ENCODE measurements around the gene MLIP. TPM values are rescaled to one million over a fixed set of nuclear protein-coding genes. Genes with fewer than 3 reads are reported as not detected.

Gene MLIP
- total RNA-seq, 2 donors from 2014 or later, result 234 to 248 TPM

GRCh38 chr6:54094786-54095185 is 16.5 kb upstream of the MLIP start:
- ATAC-seq, result no peak
- intact Hi-C loops (cut with DNase I), result no loop called here
- DNase-seq, result no peak

DNA sequence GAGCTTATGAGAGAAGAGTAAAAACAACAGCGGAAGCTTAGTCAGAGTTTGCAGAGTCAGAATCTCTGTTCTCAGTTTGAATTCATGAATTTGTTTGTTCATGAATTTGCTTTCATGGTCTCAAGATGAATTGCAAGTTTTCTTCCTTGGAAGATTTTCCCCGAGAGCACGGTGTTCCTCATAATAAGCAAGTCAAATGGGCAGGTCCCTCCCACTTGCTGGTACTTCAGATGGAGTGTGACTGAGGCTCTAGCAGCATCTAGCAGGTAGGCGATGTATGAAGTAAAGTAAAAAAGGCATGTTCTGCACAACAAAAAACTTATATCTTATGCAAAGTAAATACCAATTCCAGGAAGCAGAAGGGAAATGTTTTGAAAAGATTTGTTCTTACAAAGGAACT is 15.5 kb upstream of the MLIP start:
- ATAC-seq, result no peak
- intact Hi-C loops (cut with DNase I), result no loop called here
- no peak for DNase-seq

DNA sequence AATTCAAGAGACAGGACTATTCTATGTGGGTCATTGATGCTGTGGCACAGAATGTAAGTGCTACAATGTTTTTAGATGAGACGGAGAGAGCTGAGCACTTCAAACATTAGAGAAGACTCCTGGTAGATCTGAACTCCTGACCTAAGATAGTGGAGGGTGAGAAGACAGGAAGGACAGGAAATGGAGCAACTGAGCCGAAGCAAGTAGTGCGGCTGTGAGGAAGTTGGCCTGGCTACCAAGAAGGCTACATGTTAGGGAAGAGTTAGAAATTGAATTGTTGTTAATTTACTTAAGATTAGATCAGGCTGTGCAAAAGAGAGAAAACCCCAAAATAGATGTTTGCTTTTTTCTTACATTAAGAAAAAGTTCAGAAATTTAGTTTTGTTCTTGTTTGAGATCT is 14.4 kb upstream of the MLIP start:
- intact Hi-C loops (cut with DNase I), result no loop called here
- no peak for DNase-seq
- ATAC-seq, result no peak

GRCh38 chr6:54097753-54098152 is 13.5 kb upstream of the MLIP start:
- DNase-seq (no peak), ATAC-seq (no peak)
- intact Hi-C loops (cut with DNase I), result no loop called here

GRCh38 chr6:54098450-54099044 is 12.7 kb upstream of the MLIP start:
- intact Hi-C loops (cut with DNase I), result no loop called here
- ATAC-seq, result no peak
- no peak for DNase-seq

- intact Hi-C loops (cut with DNase I), result no loop called here
- ATAC-seq (no peak), DNase-seq (no peak)
These were observed 12.0 kb upstream of the MLIP start for GRCh38 chr6:54099225-54099624.

DNA sequence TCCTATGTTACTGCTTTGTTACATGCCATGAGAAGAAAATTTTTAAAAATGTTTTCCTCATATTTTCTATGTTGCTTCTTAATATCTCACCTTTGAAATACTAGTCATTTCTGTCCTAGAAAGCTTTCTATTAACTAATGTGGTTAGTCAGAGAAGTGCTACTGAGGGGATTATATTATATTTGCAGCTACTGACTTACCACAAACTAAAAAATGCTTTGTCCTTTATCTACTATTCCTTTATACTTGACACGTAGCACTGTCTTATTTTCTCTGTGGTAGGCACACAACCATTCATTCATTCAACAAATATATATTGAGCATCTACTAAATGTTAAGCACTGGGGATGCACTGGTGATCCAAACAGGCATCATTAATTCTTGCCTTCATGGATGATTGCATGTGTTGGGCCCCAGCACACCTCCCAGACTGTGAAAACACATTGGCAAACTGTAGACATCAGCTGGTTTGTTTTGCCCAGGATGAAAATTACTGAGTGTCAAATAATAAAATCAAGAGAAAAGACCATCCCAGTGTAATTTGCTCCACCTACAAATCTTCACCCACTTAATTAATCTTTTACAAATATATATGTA is 10.7 kb upstream of the MLIP start:
- intact Hi-C loops (cut with DNase I), result no loop called here
- DNase-seq (no peak), ATAC-seq (no peak)

DNA sequence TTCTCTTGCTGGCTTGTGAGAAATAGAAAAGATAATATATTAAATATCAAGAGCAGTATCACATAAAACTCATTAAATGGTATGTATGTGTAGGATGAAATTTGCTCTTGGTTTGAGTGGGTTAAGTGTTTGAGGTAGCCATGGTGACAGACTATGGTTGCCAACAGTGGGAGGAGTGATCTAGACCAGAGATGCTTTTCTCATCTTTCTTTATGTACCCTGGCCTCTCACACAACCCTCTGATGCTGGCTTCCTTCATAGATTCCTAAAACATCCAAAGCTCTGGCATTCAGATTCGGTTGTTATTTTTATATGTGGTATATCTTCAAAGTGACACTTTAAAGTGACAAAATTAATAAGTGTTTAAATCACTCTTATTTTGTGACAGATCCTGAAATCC is 9.0 kb upstream of the MLIP start:
- intact Hi-C loops (cut with DNase I), result no loop called here
- DNase-seq, result no peak
- ATAC-seq, result no peak

GRCh38 chr6:54103497-54103896 is 7.7 kb upstream of the MLIP start:
- ATAC-seq (no peak), DNase-seq (no peak)
- intact Hi-C loops (cut with DNase I), result no loop called here

DNA sequence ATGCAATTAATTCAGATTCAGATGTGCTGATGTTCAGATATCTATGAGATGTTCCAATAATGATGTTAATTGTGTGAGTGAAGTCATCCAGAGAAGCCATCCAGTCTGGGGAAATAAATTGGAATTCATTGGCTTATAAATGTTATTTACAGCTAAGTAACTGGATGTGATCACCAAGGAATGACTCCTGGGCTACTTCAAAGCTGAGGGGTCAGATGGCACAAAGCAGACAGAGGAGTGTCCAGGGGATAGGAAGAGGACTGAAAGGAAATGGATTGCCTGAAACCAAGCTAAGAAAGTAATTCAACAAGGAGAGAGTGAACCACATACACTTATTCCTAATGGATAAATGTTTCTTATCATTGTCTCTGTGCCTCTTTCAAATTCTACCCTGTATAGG is 4.5 kb upstream of the MLIP start:
- intact Hi-C loops (cut with DNase I), result no loop called here
- DNase-seq (no peak), ATAC-seq (no peak)

GRCh38 chr6:54107470-54108090 is 3.7 kb upstream of the MLIP start:
- intact Hi-C loops (cut with DNase I), result no loop called here
- no peak for DNase-seq
- peak in 1 of 2 donors; percentile 54 for ATAC-seq

GRCh38 chr6:54108271-54108670 is 3.0 kb upstream of the MLIP start:
- ATAC-seq (no peak), DNase-seq (no peak)
- intact Hi-C loops (cut with DNase I), result no loop called here

- intact Hi-C loops (cut with DNase I), result no loop called here
- ATAC-seq (no peak), DNase-seq (no peak)
These were observed 1.7 kb upstream of the MLIP start for GRCh38 chr6:54109586-54109985.

- peak in 1 of 2 donors; percentile 27 for ATAC-seq
These were observed 958 bp downstream of the MLIP start for GRCh38 chr6:54112151-54112650.

DNA sequence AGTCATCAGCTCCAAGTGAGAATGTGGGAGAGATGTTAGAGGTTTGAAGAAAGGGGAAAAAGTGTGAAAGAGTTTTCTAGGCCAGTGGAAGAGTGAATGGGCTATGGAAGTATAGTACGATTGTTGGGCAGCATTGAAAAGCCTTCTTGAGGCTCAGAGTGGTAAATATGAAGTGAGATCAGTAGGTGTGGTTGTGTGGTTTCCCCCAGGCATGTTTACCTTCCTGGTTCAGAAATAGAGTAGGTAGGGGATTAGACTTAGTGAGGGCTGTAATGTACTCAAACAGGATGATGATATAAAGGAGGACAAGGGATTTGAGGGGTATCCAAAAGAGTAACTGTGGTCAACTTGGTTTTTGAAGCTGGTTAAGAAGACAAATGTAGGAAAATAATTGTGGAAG is 3.7 kb downstream of the MLIP start:
- ATAC-seq (no peak), DNase-seq (no peak)
- intact Hi-C loops (cut with DNase I), result no loop called here

More at GRCh38 chr6:54112151-54112650, 958 bp downstream of the MLIP start:
- intact Hi-C loops (cut with DNase I), result no loop called here
- DNase-seq, result no peak

GRCh38 chr6:54115966-54116365 is 4.7 kb downstream of the MLIP start:
- peak in 1 of 2 donors; percentile 26 for ATAC-seq
- DNase-seq, result no peak
- intact Hi-C loops (cut with DNase I), result no loop called here

- intact Hi-C loops (cut with DNase I), result no loop called here
- no peak for DNase-seq
- peak in 1 of 2 donors; percentile 59 for ATAC-seq
These were observed 6.9 kb downstream of the MLIP start for GRCh38 chr6:54118117-54118516.

DNA sequence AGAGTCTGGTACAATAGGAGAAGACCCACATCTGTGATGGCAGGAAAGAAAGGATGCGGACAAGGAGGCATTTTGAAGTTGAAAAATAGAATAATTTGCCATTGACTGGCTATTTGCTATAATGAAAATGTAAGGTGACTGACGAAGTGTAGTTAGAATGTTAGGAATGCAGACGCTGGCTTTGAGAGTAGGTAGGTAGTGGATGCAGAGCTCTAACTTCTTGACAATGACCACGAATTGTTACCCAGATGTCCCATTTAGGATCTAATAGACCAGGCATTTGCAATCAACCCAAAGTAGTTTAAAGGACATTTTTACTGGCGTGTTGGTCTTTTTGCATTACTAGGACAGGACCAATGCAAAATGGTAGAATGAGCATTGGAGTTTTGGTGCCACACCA is 14.2 kb downstream of the MLIP start:
- intact Hi-C loops (cut with DNase I), result no loop called here

DNA sequence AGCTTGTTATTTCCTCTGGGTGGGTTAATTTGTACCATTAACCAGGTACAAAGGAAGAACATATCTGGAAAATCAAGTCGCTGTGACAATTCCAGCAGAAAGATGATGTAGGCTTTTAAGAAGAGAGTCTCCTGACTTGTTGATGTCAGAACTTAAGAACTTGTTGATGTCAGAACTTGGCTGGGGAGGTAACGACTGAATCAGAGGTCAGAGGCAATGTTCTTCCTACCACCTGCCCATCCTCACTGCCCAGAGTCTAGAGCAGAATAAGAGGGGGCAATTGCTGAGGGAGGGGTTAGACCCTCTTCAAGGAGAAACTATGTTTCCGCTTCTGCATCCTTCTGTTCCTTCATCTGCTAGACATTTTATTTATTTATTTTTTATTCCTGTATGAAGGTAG is 18.9 kb downstream of the MLIP start:
- ATAC-seq, result no peak
- intact Hi-C loops (cut with DNase I), result no loop called here
- DNase-seq, result no peak

More for the DNA sequence above, 14.2 kb downstream of the MLIP start:
- DNase-seq (no peak), ATAC-seq (no peak)

GRCh38 chr6:54132587-54132986 is 21.3 kb downstream of the MLIP start:
- ATAC-seq (no peak), DNase-seq (no peak)
- intact Hi-C loops (cut with DNase I), result no loop called here

GRCh38 chr6:54133186-54133585 is 21.9 kb downstream of the MLIP start:
- intact Hi-C loops (cut with DNase I), result no loop called here
- DNase-seq, result no peak

More at GRCh38 chr6:54133186-54133585, 21.9 kb downstream of the MLIP start:
- ATAC-seq, result no peak
